ENCODE results near the gene SRP68. TPM values are rescaled to one million over a fixed set of nuclear protein-coding genes. Genes with fewer than 3 reads are reported as not detected.

SRP68 gene
- 41.9 and 62.2 TPM in 2 replicates for total RNA-seq

DNA sequence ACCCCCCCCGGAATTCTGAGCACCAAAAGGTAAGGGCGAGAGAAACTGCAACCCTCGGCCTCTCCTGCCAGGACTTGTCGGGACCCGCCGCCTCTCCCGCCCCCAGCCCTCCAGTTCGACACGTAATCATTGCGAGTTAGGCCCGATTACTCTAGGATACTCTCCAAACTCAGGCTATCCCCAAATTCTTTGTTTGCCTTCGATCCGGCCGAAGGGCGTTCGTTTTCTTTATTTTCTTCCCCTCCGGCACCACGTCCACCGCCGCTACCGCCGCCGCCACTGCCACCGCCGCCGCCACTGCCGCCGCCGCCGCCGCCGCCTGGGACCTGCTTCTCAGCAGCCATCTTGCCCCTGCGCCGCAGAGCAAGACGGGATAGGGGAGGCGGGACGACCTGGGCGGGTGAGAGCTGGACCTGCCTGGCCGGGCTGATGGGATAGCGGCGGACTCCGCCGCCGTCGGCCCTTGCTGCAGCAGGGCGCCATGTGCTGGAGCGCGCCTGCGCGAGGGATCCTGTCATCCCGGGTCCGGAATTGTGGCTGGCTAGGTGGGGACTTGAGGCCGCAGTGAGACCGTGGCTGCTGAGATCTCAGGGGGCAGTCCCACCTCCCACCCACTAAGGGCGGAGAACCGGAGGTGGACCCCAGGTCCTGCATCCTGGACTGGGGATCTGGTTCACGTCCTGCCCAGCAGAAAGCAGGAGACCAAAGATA is at the start of gene SRP68:
SRP68 (minus strand) TSS at position 370 of the 711 bp plus-strand sequence; CDS start at position 344, 26 bp downstream.
- no peak for DNase-seq (ENCODE audit: extremely low read depth, low read depth, low spot score)

DNA sequence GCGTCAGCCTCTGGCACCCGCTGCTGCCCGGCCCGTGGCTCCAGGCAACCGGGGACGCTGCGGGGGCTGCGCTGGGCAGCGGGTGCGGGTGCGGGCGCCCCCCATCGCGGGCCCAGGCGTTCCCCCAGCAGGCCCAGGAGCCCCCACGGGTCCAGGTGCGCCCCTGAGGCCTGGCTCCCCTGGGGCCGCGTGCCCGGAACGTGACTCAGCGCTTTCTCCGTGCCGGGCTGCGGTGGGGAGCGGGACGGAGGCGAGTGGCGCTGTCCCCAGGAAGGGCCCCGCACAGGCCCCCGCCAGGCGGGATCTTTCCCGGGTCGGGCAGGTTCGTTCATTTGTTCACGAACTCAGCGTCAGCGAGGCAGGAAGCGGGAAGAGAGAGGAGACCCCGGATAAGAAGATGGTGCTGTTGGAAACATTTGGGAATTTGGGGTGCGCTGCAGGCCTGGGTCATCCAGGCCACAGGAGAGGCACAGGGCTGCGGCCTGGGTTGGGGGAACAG is 49.7 kb upstream of the SRP68 start:
- no peak for DNase-seq (ENCODE audit: extremely low read depth, low read depth, low spot score)

DNA sequence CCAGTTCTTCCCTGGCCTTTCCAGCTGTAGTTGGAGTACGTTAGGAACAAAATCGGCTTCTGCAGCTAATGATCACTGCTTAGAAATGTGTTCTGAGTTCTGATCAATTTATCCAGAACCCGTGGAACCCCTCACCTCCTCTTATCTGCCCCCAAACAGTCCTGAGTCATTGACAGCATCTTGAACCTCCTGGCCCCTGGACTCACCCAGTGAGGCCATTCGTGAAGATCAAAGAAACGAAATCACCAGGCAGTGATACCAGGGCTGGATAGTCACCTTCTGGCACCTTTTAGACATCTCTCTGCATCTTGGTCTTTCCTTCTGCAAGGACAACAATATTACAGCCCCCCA is 48.3 kb upstream of the SRP68 start:
- DNase-seq (ENCODE audit: extremely low read depth, low read depth, low spot score) = no peak

DNA sequence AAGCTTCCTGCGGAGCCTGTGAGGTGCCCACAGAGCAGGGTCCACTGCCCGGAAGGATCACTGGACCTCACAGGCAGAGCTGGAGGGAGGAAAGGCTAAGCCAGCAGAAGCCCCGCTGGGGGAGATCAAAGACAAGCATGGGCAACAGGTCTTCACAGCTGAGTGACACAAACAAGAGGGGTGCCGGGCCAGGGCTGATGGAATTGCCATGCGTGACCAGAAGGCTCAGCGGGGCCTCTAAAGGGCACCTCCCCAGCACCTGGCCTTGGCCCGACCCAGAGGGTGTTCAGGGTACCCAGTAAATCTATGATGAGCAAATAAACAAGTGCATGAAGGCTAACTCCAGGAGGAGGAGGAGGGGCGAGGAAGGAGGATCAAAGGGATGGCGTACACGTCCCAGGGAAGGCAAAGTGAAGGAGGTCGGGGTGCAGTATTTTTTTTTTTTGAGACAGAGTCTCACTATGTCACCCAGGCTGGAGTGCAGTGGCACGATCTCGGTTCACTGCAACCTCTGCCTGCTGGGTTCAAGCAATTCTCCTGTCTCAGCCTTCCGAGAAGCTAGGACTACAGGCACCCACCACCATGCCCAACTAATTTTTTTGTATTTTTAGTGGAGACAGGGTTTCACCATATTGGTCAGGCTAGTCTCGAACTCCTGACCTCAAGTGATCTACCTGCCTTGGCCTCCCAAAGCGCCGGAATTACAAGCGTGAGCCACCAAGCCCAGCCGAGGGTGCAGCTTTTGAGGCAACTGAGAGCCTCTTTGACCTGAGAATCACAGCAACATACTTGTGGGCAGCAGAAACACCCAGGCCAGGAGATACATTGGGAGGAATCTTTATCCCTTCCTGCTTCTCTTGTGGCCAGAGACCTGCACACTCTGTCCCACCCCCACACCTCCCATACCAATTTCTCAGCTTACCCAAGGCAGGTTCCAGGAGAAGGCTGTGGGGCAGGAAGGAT is 47.4 kb upstream of the SRP68 start:
- DNase-seq (ENCODE audit: extremely low read depth, low read depth, low spot score) = no peak

DNA sequence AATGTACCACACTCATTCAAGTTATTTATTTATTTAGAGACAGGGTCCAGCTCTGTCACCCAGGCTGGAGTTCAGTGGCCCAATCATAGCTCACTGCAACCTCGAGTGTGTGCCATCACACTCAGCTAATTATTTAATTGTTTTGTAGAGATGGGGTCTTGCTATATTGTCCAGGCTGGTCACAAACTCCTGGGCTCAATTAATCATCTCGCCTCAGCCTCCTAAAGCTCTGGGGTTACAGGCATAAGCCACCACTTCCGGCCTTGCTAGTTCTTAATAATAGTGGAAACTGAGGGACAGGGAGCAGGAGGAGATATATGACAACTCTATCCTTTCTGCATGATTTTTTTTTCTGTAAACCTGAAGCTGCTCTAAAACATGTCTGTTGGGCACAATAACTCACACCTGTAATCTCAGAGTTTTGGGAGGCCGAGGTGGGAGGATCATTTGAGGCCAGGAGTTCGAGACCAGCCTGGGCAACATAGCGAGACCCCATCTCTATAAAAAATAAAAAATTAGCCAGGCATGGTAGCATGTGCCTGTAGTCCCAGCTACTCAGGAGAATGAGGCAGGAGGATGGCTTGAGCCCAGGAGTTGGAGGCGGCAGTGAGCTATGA is 42.9 kb upstream of the SRP68 start:
- no peak for DNase-seq (ENCODE audit: extremely low read depth, low read depth, low spot score)

DNA sequence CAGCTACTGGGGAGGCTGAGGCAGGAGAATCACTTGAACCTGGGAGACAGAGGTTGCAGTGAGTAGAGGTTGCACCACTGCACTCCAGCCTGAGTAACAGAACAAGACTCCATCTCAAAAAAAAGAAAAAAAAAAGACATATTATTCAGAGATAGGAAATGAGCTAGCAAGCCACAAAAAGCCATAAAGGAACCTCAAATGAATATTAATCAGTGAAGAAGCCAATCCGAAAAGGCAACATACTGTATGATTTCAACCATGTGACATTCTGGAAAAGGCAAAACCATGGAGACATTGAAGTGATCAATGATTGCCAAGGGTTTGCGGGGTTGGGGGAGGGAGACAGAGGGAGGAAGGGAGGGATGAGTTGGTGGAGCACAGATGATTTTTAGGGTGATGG is 39.6 kb upstream of the SRP68 start:
- no peak for DNase-seq (ENCODE audit: extremely low read depth, low read depth, low spot score)

DNA sequence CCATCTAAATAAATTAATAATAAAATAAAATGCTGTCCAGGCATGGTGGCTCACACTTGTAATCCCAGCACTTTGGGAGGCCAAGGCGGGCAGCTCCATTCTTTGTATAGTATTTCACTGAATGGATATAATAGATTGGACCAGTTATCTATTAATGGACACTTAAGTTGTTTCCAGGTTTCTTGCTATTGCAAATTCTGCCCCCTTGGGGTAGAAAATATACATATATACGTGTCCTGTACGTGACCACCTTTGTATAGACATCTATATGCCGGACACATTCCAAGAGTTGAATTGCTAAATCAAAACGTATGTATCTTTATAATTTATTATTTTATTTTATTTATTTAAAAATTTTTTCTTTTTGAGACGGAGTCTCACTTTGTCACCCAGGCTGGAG is 35.2 kb upstream of the SRP68 start:
- no peak for DNase-seq (ENCODE audit: extremely low read depth, low read depth, low spot score)

DNA sequence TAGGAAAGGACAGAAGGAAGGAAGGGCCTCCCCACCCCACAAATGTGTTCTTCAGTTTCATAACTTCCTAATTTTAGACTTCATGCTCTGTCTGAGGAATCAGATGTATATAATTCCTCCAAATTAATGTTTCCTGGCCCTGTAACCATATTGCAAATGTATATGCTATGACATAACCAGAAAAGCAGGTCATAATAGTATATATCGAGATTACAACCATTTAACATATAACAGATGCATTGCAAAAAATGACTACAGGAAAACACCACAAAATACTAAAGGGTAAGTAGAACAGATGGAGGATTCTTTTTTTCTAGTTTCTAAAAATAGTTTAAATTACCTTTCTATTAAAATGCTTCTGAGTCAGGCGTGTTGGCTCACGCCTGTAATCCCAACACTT is 34.4 kb upstream of the SRP68 start:
- no peak for DNase-seq (ENCODE audit: extremely low read depth, low read depth, low spot score)

DNA sequence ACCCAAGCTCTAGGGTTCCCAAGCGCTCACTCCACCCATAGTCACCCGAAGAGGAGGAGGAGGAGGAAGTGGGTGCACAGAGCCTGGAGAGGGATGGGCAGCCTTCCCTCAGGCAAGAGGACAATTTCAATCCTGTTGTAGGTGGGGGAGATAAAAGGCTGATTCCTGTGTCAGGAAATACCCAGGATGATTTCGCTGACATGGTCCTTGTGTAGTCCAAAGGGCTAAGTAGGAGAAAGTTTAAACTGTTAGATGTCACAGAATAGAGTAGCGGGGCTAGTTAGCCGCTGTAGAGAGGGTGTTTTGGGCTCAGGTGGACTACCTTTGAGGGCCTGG is 32.5 kb upstream of the SRP68 start:
- DNase-seq (ENCODE audit: extremely low read depth, low read depth, low spot score) = no peak

DNA sequence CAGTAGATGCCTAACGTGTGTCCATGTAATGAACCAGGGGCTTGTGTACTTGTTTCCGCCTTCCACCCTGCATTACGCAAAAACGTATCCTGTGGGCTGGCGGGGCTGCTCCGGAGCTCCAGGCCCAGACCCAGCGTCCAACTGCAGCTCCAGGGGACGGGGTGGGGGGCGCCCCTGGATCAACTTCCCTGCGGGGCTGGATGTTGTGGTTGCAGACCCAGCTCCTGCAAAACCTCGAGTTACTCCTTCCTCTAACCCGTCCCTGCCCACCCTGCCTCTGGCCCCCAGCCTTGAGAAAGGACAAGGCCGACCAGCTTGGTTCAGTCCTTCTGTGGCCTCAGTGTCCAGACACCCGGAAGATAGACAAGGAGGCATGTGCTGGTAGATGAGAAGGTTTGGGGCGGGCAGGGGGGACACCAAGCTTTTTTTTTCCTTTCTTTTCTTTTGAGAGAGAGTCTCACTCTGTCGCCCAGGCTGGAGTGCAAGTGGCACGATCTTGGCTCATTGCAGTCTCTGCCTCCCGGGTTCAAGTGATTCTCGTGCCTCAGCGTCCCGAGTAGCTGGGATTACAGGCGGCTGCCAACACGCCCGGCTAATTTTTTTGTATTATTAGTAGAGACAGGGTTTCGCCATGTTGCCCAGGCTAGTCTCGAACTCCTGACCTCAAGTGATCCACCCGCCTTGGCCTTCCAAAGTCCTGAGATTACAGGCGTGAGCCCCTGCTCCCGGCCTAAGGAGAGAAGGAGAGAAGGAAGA is 32.0 kb upstream of the SRP68 start:
- no peak for DNase-seq (ENCODE audit: extremely low read depth, low read depth, low spot score)

DNA sequence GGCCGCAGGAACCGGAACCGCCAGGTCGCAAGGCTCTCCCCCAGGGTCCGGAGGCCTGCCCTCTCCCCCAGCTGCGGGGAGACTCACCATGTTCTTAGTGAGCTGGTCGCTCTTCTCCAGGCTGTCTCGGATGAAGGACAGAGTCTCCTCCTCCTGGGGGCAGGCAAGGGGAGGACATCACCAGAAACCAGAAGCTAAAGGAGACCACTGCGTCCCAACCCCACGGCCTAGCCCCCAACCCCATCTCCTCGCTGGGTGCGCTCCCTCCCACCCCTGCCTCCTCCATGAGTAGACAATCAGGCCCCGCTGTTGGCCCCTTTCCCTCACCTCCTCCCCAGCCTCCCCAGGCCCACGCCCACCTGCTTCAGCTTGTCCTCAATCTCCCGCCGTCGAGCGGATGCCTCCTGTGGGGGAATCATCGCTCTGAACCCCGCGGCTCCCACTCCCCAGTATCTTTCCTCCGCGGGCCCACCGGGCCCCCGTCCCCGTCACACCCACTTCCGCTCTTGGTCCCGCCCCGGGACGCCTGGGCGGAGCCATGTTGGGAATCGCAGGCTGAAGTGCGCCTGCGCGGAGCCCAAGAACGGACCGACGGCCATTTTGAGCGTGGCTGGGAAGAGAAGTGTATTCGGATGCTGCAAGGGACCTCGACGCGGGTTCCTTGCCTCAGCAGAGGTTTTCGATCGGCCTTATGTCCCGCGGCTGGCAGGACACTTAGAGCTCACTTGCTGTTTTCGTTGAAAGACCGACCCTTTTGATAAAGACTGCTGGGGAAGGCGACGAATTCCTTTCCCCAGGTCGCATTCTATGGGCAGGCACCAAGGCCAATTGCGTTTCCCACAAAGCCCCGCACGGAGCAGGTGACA is 31.2 kb upstream of the SRP68 start, which contains the start of gene EXOC7:
EXOC7 (minus strand) TSS at position 514 of the 866 bp plus-strand sequence; CDS start at position 419, 95 bp downstream.
- DNase-seq (ENCODE audit: extremely low read depth, low read depth, low spot score) = peak; percentile 42

DNA sequence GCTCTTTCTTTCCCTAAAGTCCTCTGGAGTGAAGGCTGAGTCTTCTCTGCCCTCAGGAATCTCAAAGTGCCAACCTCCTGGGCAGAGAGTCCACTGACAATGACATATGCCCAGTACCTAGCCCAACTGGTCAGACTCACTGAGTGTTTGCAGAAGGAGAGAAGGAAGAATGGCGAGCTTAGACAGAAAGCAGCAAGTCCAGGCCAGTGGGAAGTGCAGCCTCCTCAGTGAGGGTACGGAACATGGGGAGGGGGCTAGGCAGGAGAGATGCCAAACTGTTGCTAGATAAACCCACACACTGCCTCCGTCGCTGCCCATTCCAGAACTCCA is 30.6 kb upstream of the SRP68 start:
- DNase-seq (ENCODE audit: extremely low read depth, low read depth, low spot score) = no peak

DNA sequence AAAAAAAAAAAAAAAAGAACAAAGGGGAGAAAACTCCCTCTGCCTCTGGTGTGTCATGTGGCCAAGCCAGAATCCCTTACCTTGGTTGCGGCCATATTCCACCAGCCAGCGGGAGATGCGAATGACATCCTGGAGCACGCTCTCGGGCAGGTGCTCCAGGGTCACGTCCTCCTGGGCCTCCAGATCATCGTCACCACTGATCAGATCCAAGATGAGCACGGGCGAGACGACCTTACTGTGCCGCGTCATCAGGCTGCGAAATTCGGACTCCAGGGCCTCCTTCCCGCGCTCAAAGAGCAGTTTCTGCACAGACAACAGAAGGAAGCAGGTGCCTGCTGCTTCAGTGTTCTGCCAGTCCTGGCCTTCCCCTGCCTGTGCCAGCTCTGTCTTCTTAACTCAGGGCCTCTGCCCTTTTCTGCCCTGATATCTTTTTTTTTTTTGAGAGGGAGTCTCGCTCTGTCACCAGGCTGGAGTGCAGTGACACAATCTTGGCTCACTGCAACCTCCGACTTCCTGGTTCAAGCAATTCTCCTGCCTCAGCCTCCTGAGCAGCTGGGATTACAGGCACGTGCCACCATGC is 25.5 kb upstream of the SRP68 start:
- no peak for DNase-seq (ENCODE audit: extremely low read depth, low read depth, low spot score)

DNA sequence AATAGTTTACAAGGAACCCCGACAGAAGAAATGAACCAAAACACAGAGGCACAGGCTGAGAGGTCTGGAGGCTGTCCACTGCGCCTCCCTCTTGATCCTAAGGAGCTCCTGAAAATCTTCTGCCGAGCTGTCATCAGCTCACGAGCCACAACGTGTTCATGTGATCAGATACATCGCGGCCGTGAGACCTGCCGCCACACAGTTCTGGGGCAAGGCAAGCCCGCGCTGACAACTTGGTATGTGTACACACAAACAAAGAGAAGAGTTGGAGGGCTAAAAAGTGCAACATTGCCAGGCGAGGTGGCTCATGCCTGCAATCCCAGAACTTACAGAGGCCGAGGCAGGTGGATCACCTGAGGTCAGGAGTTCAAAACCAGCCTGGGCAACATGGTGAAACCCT is 23.6 kb upstream of the SRP68 start:
- no peak for DNase-seq (ENCODE audit: extremely low read depth, low read depth, low spot score)

DNA sequence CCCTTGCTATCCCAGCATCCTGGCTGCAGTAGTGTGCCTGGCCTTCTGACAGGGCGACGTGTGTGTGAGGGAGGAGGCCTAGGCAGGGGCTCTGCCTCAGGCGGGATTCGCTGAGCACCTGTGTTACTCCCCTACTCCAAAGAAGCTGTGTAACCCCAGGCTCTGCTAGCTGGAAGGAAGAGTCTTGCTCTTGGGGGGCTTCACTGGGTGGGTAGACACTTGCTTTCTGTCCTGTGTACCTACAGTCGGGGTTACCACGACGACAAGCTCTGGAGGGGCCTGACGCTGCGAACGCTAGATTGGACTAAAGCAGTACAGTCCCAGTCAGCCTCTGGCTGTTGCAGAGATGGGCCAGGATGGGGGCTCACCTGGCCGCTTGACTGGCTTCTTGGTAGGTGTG is 21.7 kb upstream of the SRP68 start:
- no peak for DNase-seq (ENCODE audit: extremely low read depth, low read depth, low spot score)

DNA sequence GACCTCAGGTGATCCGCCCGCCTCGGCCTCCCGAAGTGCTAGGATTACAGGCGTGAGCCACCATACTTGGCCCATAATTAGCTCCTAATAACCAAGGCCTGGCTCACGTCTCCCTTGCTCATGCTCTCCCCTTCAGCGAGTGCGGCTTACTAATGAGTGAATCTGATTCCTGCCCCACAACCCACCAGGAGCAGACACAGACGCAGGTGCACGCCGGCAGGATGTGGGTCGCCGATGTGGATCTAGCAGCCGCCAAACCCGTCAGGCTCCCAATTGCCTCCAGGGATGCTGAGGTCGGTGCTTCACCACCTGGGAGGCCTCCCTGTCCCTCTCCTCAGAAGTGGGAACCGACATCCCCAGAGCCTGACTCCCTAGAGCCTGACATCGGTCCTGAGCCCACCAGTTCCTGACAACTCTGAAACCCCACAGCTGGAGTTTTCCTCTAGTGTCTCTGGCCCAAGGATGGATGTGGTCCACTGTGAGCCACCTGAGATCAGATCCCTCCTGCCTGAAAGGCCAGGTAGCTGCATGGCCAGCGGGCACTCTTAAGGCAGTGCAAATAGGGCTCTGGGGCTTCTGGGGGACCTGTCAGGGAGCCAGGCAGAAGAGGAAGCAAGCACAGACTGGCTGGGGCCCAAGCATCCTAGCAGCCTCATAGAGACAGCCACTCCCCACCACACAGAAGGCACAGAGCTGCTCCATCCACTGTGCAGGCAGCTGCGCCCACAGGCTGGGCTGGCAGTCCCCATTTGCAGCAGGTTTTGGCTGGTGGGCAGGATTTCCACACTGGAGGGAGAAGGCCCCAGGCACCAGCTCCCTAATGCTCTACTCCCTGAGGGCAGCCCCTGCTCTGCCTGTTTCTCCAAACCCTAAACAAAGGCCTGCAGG is 20.5 kb upstream of the SRP68 start:
- DNase-seq (ENCODE audit: extremely low read depth, low read depth, low spot score) = no peak

DNA sequence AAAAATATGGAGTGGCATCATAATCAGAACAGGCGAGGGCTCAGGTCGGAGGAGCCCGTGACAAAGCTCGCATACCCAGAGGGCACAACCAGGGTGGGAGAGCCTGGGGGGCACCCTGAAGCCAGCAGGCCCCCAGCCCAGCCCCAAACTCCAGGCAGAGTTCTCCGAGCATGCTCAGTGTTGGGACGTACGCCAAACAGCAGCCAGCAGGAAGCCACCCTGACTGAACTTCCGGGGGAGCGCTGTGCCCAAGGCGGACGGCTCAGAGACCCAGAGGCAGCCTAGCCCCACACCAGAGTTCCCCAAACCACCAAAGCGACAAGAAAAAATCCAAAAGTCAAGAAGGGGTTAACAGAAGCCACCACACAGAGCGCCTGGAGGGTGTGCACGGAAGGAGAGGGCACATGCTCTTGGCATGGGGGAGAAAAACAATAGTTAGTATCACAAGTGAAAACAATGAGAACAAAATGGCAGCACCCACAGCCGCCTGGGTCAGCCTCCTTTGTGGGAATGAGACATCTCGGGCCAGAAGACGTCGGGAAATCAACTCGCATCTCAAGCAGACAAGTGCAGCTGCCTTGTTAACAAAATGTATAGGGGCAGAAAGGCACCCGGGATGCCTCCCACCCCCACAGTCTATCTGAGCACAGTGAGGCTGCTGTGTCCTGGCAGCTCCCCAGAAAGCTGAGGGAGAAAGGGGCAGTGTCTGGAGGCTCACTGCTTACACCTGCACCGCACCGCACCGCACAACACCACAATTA is 19.4 kb upstream of the SRP68 start:
- DNase-seq (ENCODE audit: extremely low read depth, low read depth, low spot score) = no peak

All from glomerular endothelial cell (primary cell).